ENCODE data around the gene GP2.

The GP2 gene

DNA sequence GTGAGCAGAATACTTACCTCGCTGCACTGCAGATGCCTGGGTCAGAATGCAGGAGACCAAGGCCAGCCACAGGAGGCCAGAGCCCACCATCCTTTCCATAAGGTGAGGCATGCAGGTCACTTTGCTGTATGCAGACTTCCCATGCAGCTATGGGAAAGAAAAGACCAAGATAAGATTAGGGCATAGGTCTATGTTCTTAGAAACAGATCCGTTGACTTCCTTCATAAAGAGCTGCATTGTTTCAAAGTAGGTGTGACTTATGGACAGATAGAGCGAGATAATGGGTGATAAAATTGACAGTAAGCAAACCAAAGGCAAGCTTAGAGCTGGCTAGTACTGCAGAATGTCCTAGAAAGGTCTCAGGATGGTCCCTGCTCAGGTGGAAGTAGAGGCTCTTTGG is 992 bp downstream of the GP2 start:
- H3K79me2 ChIP-seq (ENCODE audit: insufficient read depth, low read length) = no peaks in the 10 kb centered on the region
- no peak for DNase-seq
- H4K20me1 ChIP-seq (ENCODE audit: insufficient read depth, low read length) = no peaks in the 10 kb centered on the region
- H3K9me3 ChIP-seq (ENCODE audit: insufficient read depth, low read length, severe bottlenecking) = no peaks in the 10 kb centered on the region
- H3K27me3 ChIP-seq (ENCODE audit: insufficient read depth, low read length, poor library complexity) = no peaks in the 10 kb centered on the region
- no peak overlapping the region for H3K27ac ChIP-seq (ENCODE audit: low read length)
- H2AFZ ChIP-seq (ENCODE audit: low read depth, low read length) = no peak overlapping the region
- H3K4me2 ChIP-seq (ENCODE audit: insufficient read depth, low read length) = no peak overlapping the region
- no peak overlapping the region for H3K9ac ChIP-seq (ENCODE audit: low read depth, low read length)
- H3K36me3 ChIP-seq (ENCODE audit: insufficient read depth, low read length) = no peaks in the 10 kb centered on the region
- ATAC-seq (ENCODE audit: insufficient read depth, low read depth) = no peak
- no peak for TF ChIP-seq EZH2 (IDR thresholded peaks at IDR 0.05; ENCODE audit: borderline replicate concordance, low read depth, low read length, severe bottlenecking)
- TF ChIP-seq, protein P1, sequence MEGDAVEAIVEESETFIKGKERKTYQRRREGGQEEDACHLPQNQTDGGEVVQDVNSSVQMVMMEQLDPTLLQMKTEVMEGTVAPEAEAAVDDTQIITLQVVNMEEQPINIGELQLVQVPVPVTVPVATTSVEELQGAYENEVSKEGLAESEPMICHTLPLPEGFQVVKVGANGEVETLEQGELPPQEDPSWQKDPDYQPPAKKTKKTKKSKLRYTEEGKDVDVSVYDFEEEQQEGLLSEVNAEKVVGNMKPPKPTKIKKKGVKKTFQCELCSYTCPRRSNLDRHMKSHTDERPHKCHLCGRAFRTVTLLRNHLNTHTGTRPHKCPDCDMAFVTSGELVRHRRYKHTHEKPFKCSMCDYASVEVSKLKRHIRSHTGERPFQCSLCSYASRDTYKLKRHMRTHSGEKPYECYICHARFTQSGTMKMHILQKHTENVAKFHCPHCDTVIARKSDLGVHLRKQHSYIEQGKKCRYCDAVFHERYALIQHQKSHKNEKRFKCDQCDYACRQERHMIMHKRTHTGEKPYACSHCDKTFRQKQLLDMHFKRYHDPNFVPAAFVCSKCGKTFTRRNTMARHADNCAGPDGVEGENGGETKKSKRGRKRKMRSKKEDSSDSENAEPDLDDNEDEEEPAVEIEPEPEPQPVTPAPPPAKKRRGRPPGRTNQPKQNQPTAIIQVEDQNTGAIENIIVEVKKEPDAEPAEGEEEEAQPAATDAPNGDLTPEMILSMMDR (IDR thresholded peaks at IDR 0.05; ENCODE audit: borderline replicate concordance, extremely low read depth, low read length, poor library complexity, severe bottlenecking) = no peak
- no peak overlapping the region for H3K4me3 ChIP-seq (ENCODE audit: low read depth in 1 of 2, low read length in 2 of 2)
- H3K4me1 ChIP-seq (ENCODE audit: insufficient read depth, low read length) = no peaks in the 10 kb centered on the region

DNA sequence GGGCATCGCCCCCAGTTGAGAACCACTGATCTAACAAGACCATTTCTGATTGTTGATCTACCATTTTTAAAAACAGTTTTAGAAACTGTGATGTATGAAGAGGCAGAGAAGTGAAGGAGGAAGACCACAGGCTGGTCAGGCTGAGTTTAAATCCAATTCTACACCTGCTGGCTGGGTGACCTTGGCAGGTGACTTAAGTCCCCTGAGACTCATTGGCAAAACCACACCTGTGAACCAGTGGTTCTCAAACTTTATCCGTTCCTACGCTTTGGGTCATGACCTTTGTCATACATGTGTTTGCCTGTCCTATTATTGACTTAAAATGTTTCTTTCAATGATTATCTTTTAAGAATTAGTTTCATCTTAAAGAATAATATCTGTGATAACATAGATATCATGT is 2.3 kb downstream of the GP2 start:
- H3K4me2 ChIP-seq (ENCODE audit: insufficient read depth, low read length) = no peak overlapping the region
- H3K36me3 ChIP-seq (ENCODE audit: insufficient read depth, low read length) = no peaks in the 10 kb centered on the region
- H2AFZ ChIP-seq (ENCODE audit: low read depth, low read length) = no peak overlapping the region
- H3K4me1 ChIP-seq (ENCODE audit: insufficient read depth, low read length) = no peaks in the 10 kb centered on the region
- no peak for DNase-seq
- no peaks in the 10 kb centered on the region for H4K20me1 ChIP-seq (ENCODE audit: insufficient read depth, low read length)
- no peak for TF ChIP-seq EZH2 (IDR thresholded peaks at IDR 0.05; ENCODE audit: borderline replicate concordance, low read depth, low read length, severe bottlenecking)
- TF ChIP-seq, protein P1 (IDR thresholded peaks at IDR 0.05; ENCODE audit: borderline replicate concordance, extremely low read depth, low read length, poor library complexity, severe bottlenecking) = no peak
- H3K27me3 ChIP-seq (ENCODE audit: insufficient read depth, low read length, poor library complexity) = no peaks in the 10 kb centered on the region
- H3K9ac ChIP-seq (ENCODE audit: low read depth, low read length) = no peak overlapping the region
- H3K4me3 ChIP-seq (ENCODE audit: low read depth in 1 of 2, low read length in 2 of 2) = no peak overlapping the region
- no peak overlapping the region for H3K27ac ChIP-seq (ENCODE audit: low read length)
- H3K79me2 ChIP-seq (ENCODE audit: insufficient read depth, low read length) = no peaks in the 10 kb centered on the region
- no peak for ATAC-seq (ENCODE audit: insufficient read depth, low read depth)
- H3K9me3 ChIP-seq (ENCODE audit: insufficient read depth, low read length, severe bottlenecking) = no peaks in the 10 kb centered on the region

DNA sequence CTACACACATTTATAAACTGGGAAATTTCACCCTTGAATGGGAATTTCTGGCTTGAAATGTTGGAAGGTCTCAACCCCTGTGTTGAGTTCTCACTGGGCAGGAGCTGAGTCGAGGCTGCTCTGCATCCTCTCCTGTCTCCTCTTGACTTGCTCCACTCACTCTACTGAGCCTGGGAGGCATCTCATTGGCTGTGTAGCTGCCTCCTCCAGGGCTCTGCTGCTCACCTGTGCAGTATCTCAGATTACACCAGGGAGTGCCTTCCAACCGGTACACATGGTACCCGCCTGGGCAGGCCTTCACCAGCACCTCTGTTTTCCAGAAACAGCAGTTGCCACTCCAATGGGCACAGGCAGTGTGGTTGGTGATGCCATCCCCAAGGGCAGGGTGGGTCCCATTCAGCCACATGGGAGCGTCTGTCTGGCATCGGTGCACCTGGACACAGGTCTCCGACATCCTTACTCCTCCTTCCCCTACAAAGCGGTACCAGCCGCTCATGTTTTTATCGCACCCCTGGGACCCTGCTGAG is 3.7 kb downstream of the GP2 start:
- H4K20me1 ChIP-seq (ENCODE audit: insufficient read depth, low read length) = no peaks in the 10 kb centered on the region
- no peaks in the 10 kb centered on the region for H3K4me1 ChIP-seq (ENCODE audit: insufficient read depth, low read length)
- H3K4me2 ChIP-seq (ENCODE audit: insufficient read depth, low read length) = no peak overlapping the region
- no peaks in the 10 kb centered on the region for H3K9me3 ChIP-seq (ENCODE audit: insufficient read depth, low read length, severe bottlenecking)
- H3K36me3 ChIP-seq (ENCODE audit: insufficient read depth, low read length) = no peaks in the 10 kb centered on the region
- TF ChIP-seq, protein P1 (IDR thresholded peaks at IDR 0.05; ENCODE audit: borderline replicate concordance, extremely low read depth, low read length, poor library complexity, severe bottlenecking) = no peak
- TF ChIP-seq EZH2 (IDR thresholded peaks at IDR 0.05; ENCODE audit: borderline replicate concordance, low read depth, low read length, severe bottlenecking) = no peak
- no peak overlapping the region for H3K9ac ChIP-seq (ENCODE audit: low read depth, low read length)
- H3K4me3 ChIP-seq (ENCODE audit: low read depth in 1 of 2, low read length in 2 of 2) = no peak overlapping the region
- DNase-seq (no peak), ATAC-seq (ENCODE audit: insufficient read depth, low read depth) (no peak)
- no peak overlapping the region for H3K27ac ChIP-seq (ENCODE audit: low read length)
- no peaks in the 10 kb centered on the region for H3K27me3 ChIP-seq (ENCODE audit: insufficient read depth, low read length, poor library complexity)
- H3K79me2 ChIP-seq (ENCODE audit: insufficient read depth, low read length) = no peaks in the 10 kb centered on the region
- H2AFZ ChIP-seq (ENCODE audit: low read depth, low read length) = no peak overlapping the region

DNA sequence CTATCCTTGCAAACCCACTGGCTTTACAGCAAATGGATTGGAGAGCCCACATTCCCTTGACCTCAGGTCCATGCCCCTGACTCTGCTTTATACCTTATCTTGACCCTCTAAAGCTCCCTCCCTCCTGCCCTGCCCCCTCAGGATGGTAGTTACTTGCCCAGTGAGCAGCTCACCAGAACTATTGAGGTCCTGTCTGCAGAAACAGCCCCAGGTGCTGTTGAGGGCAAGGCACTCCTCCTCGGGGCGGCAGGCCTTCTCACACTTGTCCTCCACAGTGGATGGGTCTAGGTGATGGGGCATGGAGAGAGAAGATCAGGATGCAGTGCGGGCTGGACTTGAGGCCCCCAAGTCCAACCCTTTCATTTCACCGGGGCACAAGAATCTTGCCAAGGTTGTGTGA is 4.6 kb downstream of the GP2 start:
- Histone ChIP-seq H3K4me1 (ENCODE audit: insufficient read depth, low read length) (no peaks in the 10 kb centered on the region), H3K4me2 (ENCODE audit: insufficient read depth, low read length) (no peak overlapping the region), H3K27ac (ENCODE audit: low read length) (no peak overlapping the region), H3K36me3 (ENCODE audit: insufficient read depth, low read length) (no peaks in the 10 kb centered on the region), H3K27me3 (ENCODE audit: insufficient read depth, low read length, poor library complexity) (no peaks in the 10 kb centered on the region), H3K9me3 (ENCODE audit: insufficient read depth, low read length, severe bottlenecking) (no peaks in the 10 kb centered on the region), H2AFZ (ENCODE audit: low read depth, low read length) (no peak overlapping the region), H3K79me2 (ENCODE audit: insufficient read depth, low read length) (no peaks in the 10 kb centered on the region), H4K20me1 (ENCODE audit: insufficient read depth, low read length) (no peaks in the 10 kb centered on the region), H3K4me3 (ENCODE audit: low read depth in 1 of 2, low read length in 2 of 2) (no peak overlapping the region), H3K9ac (ENCODE audit: low read depth, low read length) (no peak overlapping the region)
- DNase-seq = no peak
- no peak for TF ChIP-seq EZH2 (IDR thresholded peaks at IDR 0.05; ENCODE audit: borderline replicate concordance, low read depth, low read length, severe bottlenecking)
- TF ChIP-seq, protein P1 (IDR thresholded peaks at IDR 0.05; ENCODE audit: borderline replicate concordance, extremely low read depth, low read length, poor library complexity, severe bottlenecking) = no peak
- no peak for ATAC-seq (ENCODE audit: insufficient read depth, low read depth)

Measured in DND-41 (cell line).